ENCODE results near the gene CDON. TPM values are rescaled to one million over a fixed set of nuclear protein-coding genes. Genes with fewer than 3 reads are reported as not detected.
A peak's percentile ranks its signal among the peaks of the same experiment; 100 is the strongest.

CDON gene
- total and polyA plus RNA-seq, 8 donors, result 0.31 to 80.8 (median 21.2) TPM

DNA sequence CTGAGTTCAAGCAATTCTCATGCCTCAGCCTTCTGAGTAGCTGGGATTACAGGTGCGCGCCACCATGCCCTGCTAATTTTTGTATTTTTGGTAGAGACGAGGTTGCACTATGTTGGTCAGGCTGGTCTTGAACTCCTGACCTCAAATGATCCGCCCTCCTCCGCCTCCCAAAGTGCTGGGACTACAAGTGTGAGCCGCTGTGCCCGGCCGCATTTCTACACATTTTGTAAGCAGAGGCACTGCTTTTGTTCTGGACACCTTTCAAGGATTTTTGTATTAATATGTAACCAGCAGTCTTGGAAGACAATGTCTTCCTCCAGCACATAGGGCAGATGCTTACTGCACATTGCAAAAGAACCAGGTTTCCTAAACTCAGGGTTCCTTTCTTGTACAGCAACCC, 128.2 kb downstream of the CDON start:
- peaks cover 0 to 23% (median 5%) of the 10 kb centered on the region in 3 donors for H3K27me3 ChIP-seq
- WGBS, 5 donors, result 92 to 96% (median 95%) methylated on average over 8 of the region's 8 CpGs

DNA sequence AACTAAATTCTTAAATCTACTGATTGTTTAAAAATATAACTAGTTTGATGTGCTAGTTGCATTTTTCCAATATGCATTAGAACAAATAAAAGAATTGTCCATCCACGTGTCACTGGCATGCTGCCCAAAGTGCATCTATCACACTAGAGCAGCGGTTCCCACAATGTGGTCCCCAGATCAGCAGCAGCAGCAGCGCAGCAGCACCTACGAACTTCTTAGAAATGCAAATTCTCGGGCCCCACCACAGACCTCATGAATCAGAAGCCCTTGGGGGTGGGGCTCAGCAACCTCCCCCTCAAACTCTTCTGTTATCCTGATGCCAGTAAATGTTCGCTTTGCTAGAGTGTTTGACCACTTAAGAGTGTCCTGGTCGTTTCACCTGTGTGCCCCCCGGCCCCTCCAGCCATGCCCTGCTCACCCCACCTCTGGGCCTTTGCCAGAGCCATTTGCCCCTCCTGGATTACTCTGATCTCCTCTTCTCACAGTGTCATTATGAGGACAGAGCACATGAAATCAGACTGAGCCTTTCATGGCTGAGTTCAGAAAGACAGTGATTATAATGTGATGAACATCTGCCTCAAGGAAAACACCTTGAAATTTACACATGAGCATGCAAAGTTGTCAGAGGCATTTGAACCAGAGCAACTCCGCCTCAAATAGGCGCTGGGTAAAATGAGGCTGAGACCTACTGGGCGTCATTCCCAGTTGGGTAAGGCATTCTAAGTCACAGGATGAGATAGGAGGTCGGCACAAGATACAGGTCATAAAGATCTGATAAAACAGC, 129.4 kb downstream of the CDON start:
- DNase-seq, result peak; percentile 10 to 22
- no peaks in the 10 kb centered on the region for H3K4me1 ChIP-seq
- H3K27ac ChIP-seq, result no peak overlapping the region
- no peak overlapping the region for H3K4me3 ChIP-seq
- intact Hi-C loops (cut with DNase I; ENCODE audit: low total_unique reads), result no loop called here
- no peaks in the 10 kb centered on the region for H3K36me3 ChIP-seq
- 60 to 69% (median 64%) methylated on average over 12 of the region's 12 CpGs for WGBS, 5 donors
- TF ChIP-seq, protein P1, sequence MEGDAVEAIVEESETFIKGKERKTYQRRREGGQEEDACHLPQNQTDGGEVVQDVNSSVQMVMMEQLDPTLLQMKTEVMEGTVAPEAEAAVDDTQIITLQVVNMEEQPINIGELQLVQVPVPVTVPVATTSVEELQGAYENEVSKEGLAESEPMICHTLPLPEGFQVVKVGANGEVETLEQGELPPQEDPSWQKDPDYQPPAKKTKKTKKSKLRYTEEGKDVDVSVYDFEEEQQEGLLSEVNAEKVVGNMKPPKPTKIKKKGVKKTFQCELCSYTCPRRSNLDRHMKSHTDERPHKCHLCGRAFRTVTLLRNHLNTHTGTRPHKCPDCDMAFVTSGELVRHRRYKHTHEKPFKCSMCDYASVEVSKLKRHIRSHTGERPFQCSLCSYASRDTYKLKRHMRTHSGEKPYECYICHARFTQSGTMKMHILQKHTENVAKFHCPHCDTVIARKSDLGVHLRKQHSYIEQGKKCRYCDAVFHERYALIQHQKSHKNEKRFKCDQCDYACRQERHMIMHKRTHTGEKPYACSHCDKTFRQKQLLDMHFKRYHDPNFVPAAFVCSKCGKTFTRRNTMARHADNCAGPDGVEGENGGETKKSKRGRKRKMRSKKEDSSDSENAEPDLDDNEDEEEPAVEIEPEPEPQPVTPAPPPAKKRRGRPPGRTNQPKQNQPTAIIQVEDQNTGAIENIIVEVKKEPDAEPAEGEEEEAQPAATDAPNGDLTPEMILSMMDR (IDR thresholded peaks at IDR 0.05), result no peak
- TF ChIP-seq POLR2AphosphoS5 (IDR thresholded peaks at IDR 0.05) (no peak), POLR2A (IDR thresholded peaks at IDR 0.05) (no peak), EP300 (IDR thresholded peaks at IDR 0.05) (no peak)
- H3K27me3 ChIP-seq, result peaks cover 0 to 26% (median 5%) of the 10 kb centered on the region in 3 donors
- no peaks in the 10 kb centered on the region for H3K9me3 ChIP-seq

More for the DNA sequence above, 128.2 kb downstream of the CDON start:
- Histone ChIP-seq H3K27ac (no peak overlapping the region), H3K36me3 (no peaks in the 10 kb centered on the region), H3K4me1 (no peaks in the 10 kb centered on the region), H3K4me3 (no peak overlapping the region), H3K9me3 (no peaks in the 10 kb centered on the region)
- intact Hi-C loops (cut with DNase I; ENCODE audit: low total_unique reads), result no loop called here
- no peak for DNase-seq
- TF ChIP-seq POLR2A (IDR thresholded peaks at IDR 0.05), result no peak

DNA sequence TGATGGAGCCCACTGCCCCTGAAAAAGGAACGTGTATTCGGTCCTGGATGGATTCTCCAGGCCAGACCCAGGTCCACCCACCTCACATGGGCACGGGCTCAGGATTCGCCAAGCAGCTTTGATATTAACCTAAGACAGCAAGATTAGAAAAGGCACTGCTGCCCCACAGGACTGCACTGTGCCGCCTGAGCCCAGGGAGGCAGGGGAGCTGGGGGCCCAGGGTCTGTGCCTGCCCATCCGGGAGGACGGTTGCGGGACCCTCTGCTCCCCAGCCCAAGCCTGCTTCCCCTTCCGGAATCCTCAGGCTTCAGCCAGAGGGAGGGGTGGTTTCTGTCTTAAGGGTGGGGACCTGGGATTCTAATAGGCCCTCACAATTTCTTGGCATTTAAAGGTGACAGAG, 130.4 kb downstream of the CDON start:
- no peak overlapping the region for H3K27ac ChIP-seq
- H3K4me3 ChIP-seq, result no peak overlapping the region
- no peaks in the 10 kb centered on the region for H3K4me1 ChIP-seq
- 78 to 89% (median 85%) methylated on average over 9 of the region's 9 CpGs for WGBS, 5 donors
- DNase-seq, result no peak
- H3K36me3 ChIP-seq, result no peaks in the 10 kb centered on the region
- intact Hi-C loops (cut with DNase I; ENCODE audit: low total_unique reads), result no loop called here
- peaks cover 0 to 26% (median 8%) of the 10 kb centered on the region in 3 donors for H3K27me3 ChIP-seq
- no peak for TF ChIP-seq EP300 (IDR thresholded peaks at IDR 0.05)
- TF ChIP-seq POLR2A (IDR thresholded peaks at IDR 0.05), result no peak
- TF ChIP-seq POLR2AphosphoS5 (IDR thresholded peaks at IDR 0.05), result no peak
- TF ChIP-seq, protein P1 (IDR thresholded peaks at IDR 0.05), result no peak
- H3K9me3 ChIP-seq, result no peaks in the 10 kb centered on the region

DNA sequence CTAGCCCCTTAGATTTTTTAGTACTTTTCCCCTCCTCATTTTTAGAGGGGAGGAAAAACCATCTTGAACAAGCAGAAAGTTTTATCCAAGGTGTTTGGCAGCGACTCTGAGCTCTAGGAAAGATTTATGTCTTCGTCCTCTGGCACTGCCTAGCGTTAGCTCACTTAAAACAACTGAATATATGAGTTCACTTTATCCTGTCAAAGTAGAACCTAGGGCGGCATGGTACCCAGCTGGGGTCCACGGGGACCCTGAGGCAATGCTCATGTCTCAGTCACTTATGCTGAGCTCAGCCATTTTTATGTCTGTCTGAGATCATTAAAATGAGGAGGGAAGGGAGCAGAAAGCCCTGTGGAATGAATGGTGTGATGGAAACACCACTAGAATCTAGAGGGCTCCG, 131.0 kb downstream of the CDON start:
- intact Hi-C loops (cut with DNase I; ENCODE audit: low total_unique reads), result no loop called here

More for the DNA sequence above, 131.0 kb downstream of the CDON start:
- H3K27ac ChIP-seq, result no peak overlapping the region
- no peak for TF ChIP-seq POLR2AphosphoS5 (IDR thresholded peaks at IDR 0.05)
- TF ChIP-seq POLR2A (IDR thresholded peaks at IDR 0.05), result no peak
- TF ChIP-seq EP300 (IDR thresholded peaks at IDR 0.05), result no peak
- TF ChIP-seq, protein P1 (IDR thresholded peaks at IDR 0.05), result no peak
- WGBS, 5 donors, result 72 to 84% (median 76%) methylated on average over 6 of the region's 6 CpGs
- no peaks in the 10 kb centered on the region for H3K36me3 ChIP-seq
- DNase-seq, result peak in 1 of 2 donors; percentile 51
- peaks cover 0 to 32% (median 13%) of the 10 kb centered on the region in 3 donors for H3K27me3 ChIP-seq
- no peaks in the 10 kb centered on the region for H3K9me3 ChIP-seq
- H3K4me3 ChIP-seq, result no peak overlapping the region
- H3K4me1 ChIP-seq, result no peaks in the 10 kb centered on the region
